ENCODE data around the gene CDH4.

DNA sequence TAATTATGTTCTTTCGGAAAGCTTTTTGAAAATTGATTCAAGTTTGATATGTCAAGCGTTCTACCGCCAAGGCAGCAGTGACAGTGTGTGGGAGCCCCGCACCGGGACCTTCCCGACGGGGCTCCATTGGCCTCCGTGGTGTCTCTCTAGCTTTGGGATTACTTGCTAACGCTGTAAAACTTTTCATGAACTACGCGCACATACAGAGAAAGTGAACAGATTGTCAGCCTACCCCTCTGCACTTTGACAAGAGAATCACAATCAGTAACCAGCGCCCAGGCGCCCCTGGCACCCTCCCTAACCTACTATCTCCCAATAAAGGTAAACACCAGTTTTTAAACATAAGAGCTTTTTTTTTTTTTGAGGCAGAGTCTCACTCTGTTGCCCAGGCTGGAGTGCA, 274.8 kb downstream of the CDH4 start:
- TF ChIP-seq CTCF (conservative IDR thresholded peaks at IDR 0.05) (no peak), ZFX (IDR thresholded peaks at IDR 0.05) (no peak)

Measured in C4-2B (cell line).